Mesendoderm (in vitro differentiated cells): Measurements from ENCODE around the gene NRSN2.
A peak's percentile ranks its signal among the peaks of the same experiment; 100 is the strongest.
"Not testable (repeated sequence)": the region's sequence is repeated elsewhere in the genome, so short reads cannot be mapped to it uniquely, and the experiment has no call there.

Source experiments
- DNase-seq: peaks from one replicate; pipeline ENCODE4 v3.0.0; 2013
- H2AK5ac ChIP-seq: 2 replicates; pipeline ENCODE4 v1.6.1; 2013; ENCODE audit warnings: low read length, inconsistent platforms
- H2BK120ac ChIP-seq: 2 replicates; pipeline ENCODE4 v1.6.1; 2013; ENCODE audit warnings: low read depth, mild to moderate bottlenecking, low read length, moderate library complexity, mixed read lengths
- H2BK15ac ChIP-seq: replicated peaks from 2 replicates; pipeline ENCODE4 v1.6.1; 2013; ENCODE audit warnings: low read depth, mild to moderate bottlenecking, moderate library complexity
- H2BK5ac ChIP-seq: 2 replicates; pipeline ENCODE4 v1.6.1; 2013; ENCODE audit warnings: low read length, inconsistent platforms
- H3K18ac ChIP-seq: 2 replicates; pipeline ENCODE4 v1.6.1; 2013; ENCODE audit warnings: mild to moderate bottlenecking, low read length, mixed read lengths
- H3K23ac ChIP-seq: one replicate; pipeline ENCODE4 v1.6.1; 2013; ENCODE audit warnings: low read length
- H3K27ac ChIP-seq: 2 replicates; pipeline ENCODE4 v1.5.1; 2013; ENCODE audit warnings: low read depth, mild to moderate bottlenecking, inconsistent platforms, low read length, moderate library complexity
- H3K27me3 ChIP-seq: 2 replicates; pipeline ENCODE4 v1.6.1; 2013; ENCODE audit warnings: low read length, control low read depth, mild to moderate bottlenecking, inconsistent platforms; ENCODE audit not compliant: insufficient read depth, poor library complexity
- H3K36me3 ChIP-seq: 2 replicates; pipeline ENCODE4 v1.6.1; 2013; ENCODE audit warnings: low read length, inconsistent platforms; ENCODE audit not compliant: control insufficient read depth, insufficient read depth
- H3K4ac ChIP-seq: one replicate; pipeline ENCODE4 v1.6.1; 2013; ENCODE audit warnings: low read depth, mild to moderate bottlenecking, low read length, moderate library complexity
- H3K4me1 ChIP-seq: 2 replicates; pipeline ENCODE4 v1.6.1; 2013; ENCODE audit warnings: low read depth, low read length, inconsistent platforms; ENCODE audit not compliant: control insufficient read depth
- H3K4me2 ChIP-seq: 2 replicates; pipeline ENCODE4 v1.6.1; 2013; ENCODE audit warnings: low read length
- H3K4me3 ChIP-seq: 2 replicates; pipeline ENCODE4 v1.5.1; 2013; ENCODE audit warnings: mild to moderate bottlenecking, low read length
- H3K56ac ChIP-seq: one replicate; pipeline ENCODE4 v1.6.1; 2013; ENCODE audit warnings: low read length
- H3K79me1 ChIP-seq: 2 replicates; pipeline ENCODE4 v1.6.1; 2013; ENCODE audit warnings: low read length, inconsistent platforms
- H3K79me2 ChIP-seq: 2 replicates; pipeline ENCODE4 v1.6.1; 2013; ENCODE audit warnings: mild to moderate bottlenecking, low read length; ENCODE audit not compliant: control insufficient read depth, insufficient read depth
- H3K9ac ChIP-seq: 2 replicates; pipeline ENCODE4 v1.6.1; 2013; ENCODE audit warnings: low read length, inconsistent platforms
- H4K5ac ChIP-seq: one replicate; pipeline ENCODE4 v1.6.1; 2013; ENCODE audit warnings: low read length
- H4K8ac ChIP-seq: one replicate; pipeline ENCODE4 v1.6.1; 2013; ENCODE audit warnings: low read depth, mild to moderate bottlenecking, control low read depth, low read length, moderate library complexity
- WGBS: extraction: QIAGEN DNeasy Blood & Tissue Kit; methylation state at CpG from one replicate; pipeline ENCODE4 v1.1.7; 2013; ENCODE audit warnings: low lambda C conversion rate, missing lambda C conversion rate; ENCODE audit not compliant: insufficient coverage; ENCODE audit errors: extremely low coverage; 5-methylcytosine and 5-hydroxymethylcytosine counted together

The NRSN2 gene

DNA sequence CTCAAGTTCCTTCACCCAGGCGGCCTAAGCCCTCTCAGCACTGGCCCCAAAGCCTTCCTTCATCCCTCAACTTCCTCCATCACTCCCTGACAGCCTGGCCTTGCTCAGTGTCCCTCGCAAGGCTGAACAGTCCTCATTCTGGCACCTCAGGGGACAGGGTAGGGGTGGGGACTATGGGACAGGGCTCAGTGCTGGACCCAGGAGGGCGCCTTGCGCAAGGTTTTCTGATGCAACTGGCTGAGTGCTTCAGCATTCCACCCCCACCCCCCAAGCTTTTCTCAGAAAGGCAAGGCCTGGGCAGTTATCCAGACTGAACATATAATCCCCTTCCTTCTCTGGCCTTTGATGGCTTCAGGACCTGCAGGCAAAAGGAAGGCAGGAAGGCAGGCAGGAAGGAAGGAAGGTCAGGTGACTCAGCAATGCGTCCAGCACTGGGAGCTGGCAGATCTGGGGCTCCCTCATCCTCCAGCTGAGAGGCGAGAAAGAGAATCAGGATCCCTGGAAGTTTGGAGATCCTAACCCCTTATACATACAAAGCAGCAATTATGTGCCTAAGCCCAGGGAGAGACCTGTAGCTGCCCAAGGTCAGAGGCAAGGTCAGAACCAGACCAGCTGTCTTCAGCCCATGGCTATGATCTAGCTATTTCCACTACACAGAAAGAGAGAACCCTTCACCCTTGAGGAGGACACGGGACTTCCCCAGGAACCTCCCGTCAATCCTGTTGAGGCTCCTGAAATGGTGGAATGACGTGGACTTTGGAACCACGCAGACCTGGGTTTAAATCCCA lies 25.0 kb downstream of the NRSN2 start:
- H3K4me3 ChIP-seq: no peak overlapping the region
- H2AK5ac ChIP-seq: no peak overlapping the region
- no CpG with 5 or more reads among the region's 10 CpGs for WGBS
- H3K56ac ChIP-seq: peak overlapping the region; percentile 61
- H3K4me1 ChIP-seq: no peaks in the 10 kb centered on the region
- no peak overlapping the region for H3K9ac ChIP-seq
- H3K4ac ChIP-seq: no peak overlapping the region
- H3K18ac ChIP-seq: no peak overlapping the region
- no peak overlapping the region for H3K4me2 ChIP-seq
- H2BK5ac ChIP-seq: no peak overlapping the region
- no peaks in the 10 kb centered on the region for H3K27me3 ChIP-seq
- no peak overlapping the region for H3K27ac ChIP-seq
- no peak overlapping the region for H3K23ac ChIP-seq
- H3K79me1 ChIP-seq: no peaks in the 10 kb centered on the region
- no peaks in the 10 kb centered on the region for H3K36me3 ChIP-seq
- peak; percentile 69 for DNase-seq
- H3K79me2 ChIP-seq: no peaks in the 10 kb centered on the region
- H2BK120ac ChIP-seq: no peak overlapping the region
- H4K5ac ChIP-seq: no peak overlapping the region
- H4K8ac ChIP-seq: no peak overlapping the region
- H2BK15ac ChIP-seq: no peak overlapping the region

DNA sequence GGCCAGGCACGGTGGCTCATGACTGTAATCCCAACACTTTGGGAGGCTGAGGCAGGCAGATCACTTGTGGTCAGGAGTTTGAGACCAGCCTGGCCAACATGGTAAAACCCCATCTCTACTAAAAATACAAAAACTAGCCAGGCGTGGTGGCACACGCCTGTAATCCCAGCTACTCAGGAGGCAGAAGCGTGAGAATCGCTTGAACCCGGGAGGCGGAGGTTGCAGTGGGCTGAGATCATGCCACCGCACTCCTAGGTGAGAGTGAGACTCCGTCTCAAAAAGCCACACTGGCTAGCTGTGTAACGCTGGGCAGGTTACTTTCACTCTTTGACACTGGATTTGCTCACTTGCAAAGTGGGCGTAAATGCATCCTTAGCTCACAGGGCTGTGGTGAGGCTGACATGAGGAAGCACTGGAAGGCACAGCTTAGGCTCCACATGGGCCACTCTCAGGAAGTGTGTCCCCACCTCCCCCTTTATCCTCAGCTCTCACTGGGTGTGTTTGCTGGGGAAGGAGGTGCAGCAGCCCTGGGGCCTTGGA lies 25.7 kb downstream of the NRSN2 start:
- H3K4me3 ChIP-seq: not testable (repeated sequence)

GRCh38 chr20:373171-373890 lies 26.4 kb downstream of the NRSN2 start:
- Histone ChIP-seq H3K36me3 (no peaks in the 10 kb centered on the region), H3K18ac (no peak overlapping the region), H2BK120ac (no peak overlapping the region), H3K4me1 (no peaks in the 10 kb centered on the region), H3K4ac (no peak overlapping the region), H3K27me3 (no peaks in the 10 kb centered on the region), H3K27ac (no peak overlapping the region), H4K5ac (no peak overlapping the region), H3K9ac (no peak overlapping the region), H2BK15ac (no peak overlapping the region), H3K4me3 (no peak overlapping the region), H3K23ac (no peak overlapping the region), H3K56ac (peak overlapping the region; percentile 25), H2BK5ac (no peak overlapping the region), H3K79me1 (no peaks in the 10 kb centered on the region), H3K4me2 (no peak overlapping the region), H3K79me2 (no peaks in the 10 kb centered on the region), H2AK5ac (no peak overlapping the region), H4K8ac (no peak overlapping the region)
- DNase-seq: peak; percentile 94
- no CpG with 5 or more reads among the region's 9 CpGs for WGBS

More for the DNA sequence above, 25.7 kb downstream of the NRSN2 start:
- H3K56ac ChIP-seq: peak overlapping the region; percentile 25
- H3K4me2 ChIP-seq, H3K36me3 ChIP-seq, H2BK5ac ChIP-seq, H3K27me3 ChIP-seq, DNase-seq, H4K8ac ChIP-seq, H3K4me1 ChIP-seq, H3K4ac ChIP-seq, H3K18ac ChIP-seq, H3K79me2 ChIP-seq, H3K9ac ChIP-seq, H4K5ac ChIP-seq, H2AK5ac ChIP-seq, H3K27ac ChIP-seq, H2BK120ac ChIP-seq, H3K23ac ChIP-seq, H3K79me1 ChIP-seq, H2BK15ac ChIP-seq: not testable (repeated sequence)
- WGBS: no CpG with 5 or more reads among the region's 11 CpGs

- Histone ChIP-seq H2BK15ac (no peak overlapping the region), H3K18ac (no peak overlapping the region), H3K36me3 (no peaks in the 10 kb centered on the region), H3K4me3 (no peak overlapping the region), H3K56ac (no peak overlapping the region), H3K27me3 (no peaks in the 10 kb centered on the region), H4K5ac (no peak overlapping the region), H2BK120ac (no peak overlapping the region), H3K79me2 (no peaks in the 10 kb centered on the region), H2BK5ac (no peak overlapping the region), H3K23ac (no peak overlapping the region), H3K79me1 (no peaks in the 10 kb centered on the region), H2AK5ac (no peak overlapping the region), H3K9ac (no peak overlapping the region), H3K4me1 (no peaks in the 10 kb centered on the region), H3K4me2 (no peak overlapping the region), H3K27ac (no peak overlapping the region), H3K4ac (no peak overlapping the region), H4K8ac (no peak overlapping the region)
- no peak for DNase-seq
- WGBS: no CpG with 5 or more reads among the region's 10 CpGs
These were observed 28.5 kb downstream of the NRSN2 start for GRCh38 chr20:375265-375889.

- no peaks in the 10 kb centered on the region for H3K79me1 ChIP-seq
- no peak overlapping the region for H3K4me2 ChIP-seq
- WGBS: no CpG with 5 or more reads among the region's 2 CpGs
- DNase-seq: no peak
- H3K4ac ChIP-seq: no peak overlapping the region
- no peak overlapping the region for H3K56ac ChIP-seq
- no peaks in the 10 kb centered on the region for H3K79me2 ChIP-seq
- H3K18ac ChIP-seq: no peak overlapping the region
- H2BK15ac ChIP-seq: no peak overlapping the region
- H3K27me3 ChIP-seq: no peaks in the 10 kb centered on the region
- H3K23ac ChIP-seq: no peak overlapping the region
- no peak overlapping the region for H2BK5ac ChIP-seq
- no peak overlapping the region for H3K27ac ChIP-seq
- no peak overlapping the region for H2AK5ac ChIP-seq
- no peaks in the 10 kb centered on the region for H3K36me3 ChIP-seq
- no peak overlapping the region for H3K4me3 ChIP-seq
- no peak overlapping the region for H2BK120ac ChIP-seq
- no peaks in the 10 kb centered on the region for H3K4me1 ChIP-seq
- no peak overlapping the region for H4K8ac ChIP-seq
- H3K9ac ChIP-seq: no peak overlapping the region
- no peak overlapping the region for H4K5ac ChIP-seq
These were observed 29.2 kb downstream of the NRSN2 start for GRCh38 chr20:376089-376488.
